HEK293 (cell line): Measurements from ENCODE around the gene PTGER4.

ENCODE experiments used
- CTCF ChIA-PET: fragments of 350-600 bp; formaldehyde crosslinking; extraction: SDS; loops from one replicate; lab custom pipeline; 2021; ENCODE audit warnings: antibody characterized with exemption; lab: Yijun Ruan, JAX
- POLR2A ChIA-PET: fragments of 300-600 bp; formaldehyde crosslinking; extraction: SDS; loops from one replicate; lab custom pipeline; 2020; ENCODE audit warnings: antibody characterized with exemption, inconsistent platforms; lab: Yijun Ruan, JAX
- H3K27ac ChIP-seq: fragments of 200-500 bp; sonication (Bioruptor generic); 2 replicates; pipeline ENCODE4 v1.5.1; 2014; ENCODE audit warnings: low read depth, low read length, control low read depth, inconsistent platforms; ENCODE audit errors: extremely low read depth
- H3K36me3 ChIP-seq, 2 experiments: fragments of 200-500 bp in 1 of 2; sonication (Bioruptor generic) in 1 of 2; 1 replicate in 1 of 2; 2 replicates in 1 of 2; pipeline ENCODE4 v1.5.1; 2014 to 2017; ENCODE audit warnings: inconsistent platforms in 2 of 2, low read length in 2 of 2; ENCODE audit not compliant: control insufficient read depth in 2 of 2, insufficient read depth in 1 of 2
- H3K4me1 ChIP-seq: fragments of 200-500 bp; sonication (Bioruptor generic); 2 replicates; pipeline ENCODE4 v1.5.1; 2014; ENCODE audit warnings: mild to moderate bottlenecking, low read length, inconsistent platforms; ENCODE audit not compliant: control insufficient read depth, insufficient read depth
- H3K4me3 ChIP-seq: 2 replicates; pipeline ENCODE4 v1.5.1; 2011; ENCODE audit warnings: low read depth, mild to moderate bottlenecking, control low read depth, low read length, moderate library complexity
- H3K9me3 ChIP-seq: fragments of 200-500 bp; sonication (Bioruptor generic); 2 replicates; pipeline ENCODE4 v1.5.1; 2014; ENCODE audit warnings: low read depth, low read length, inconsistent platforms; ENCODE audit not compliant: control insufficient read depth, insufficient read depth
- GLI2 ChIP-seq: fragments of 450-650 bp; formaldehyde crosslinking; IDR thresholded peaks from 2 replicates; pipeline ENCODE4; 2017; ENCODE audit warnings: missing biosample characterization, missing genetic modification characterization, low read depth, borderline replicate concordance
- IKZF3 ChIP-seq: fragments of 450-650 bp; IDR thresholded peaks from 2 replicates; pipeline ENCODE4 v1.5.0; 2018; ENCODE audit warnings: missing biosample characterization, mild to moderate bottlenecking, missing genetic modification characterization, moderate library complexity
- KLF9 ChIP-seq: fragments of 450-650 bp; formaldehyde crosslinking; IDR thresholded peaks from 2 replicates; pipeline ENCODE4 v1.5.1; 2016; ENCODE audit warnings: missing biosample characterization, missing genetic modification characterization, low read depth
- RBAK ChIP-seq: fragments of 450-650 bp; formaldehyde crosslinking; IDR thresholded peaks from 2 replicates; pipeline ENCODE4 v1.5.1; 2016; ENCODE audit warnings: missing biosample characterization, missing genetic modification characterization
- SCRT2 ChIP-seq: fragments of 450-650 bp; formaldehyde crosslinking; IDR thresholded peaks from 2 replicates; pipeline ENCODE4 v1.5.1; 2016; ENCODE audit warnings: missing biosample characterization, missing genetic modification characterization
- ZBTB17 ChIP-seq: fragments of 450-650 bp; formaldehyde crosslinking; IDR thresholded peaks from 2 replicates; pipeline ENCODE4 v1.5.1; 2016; ENCODE audit warnings: missing biosample characterization, missing genetic modification characterization
- ZIC2 ChIP-seq: fragments of 450-650 bp; formaldehyde crosslinking; IDR thresholded peaks from 2 replicates; pipeline ENCODE4 v1.5.1; 2016; ENCODE audit warnings: missing biosample characterization, missing genetic modification characterization
- ZNF114 ChIP-seq: fragments of 450-650 bp; formaldehyde crosslinking; IDR thresholded peaks from 2 replicates; pipeline ENCODE4 v1.5.0; 2017; ENCODE audit warnings: missing biosample characterization, missing genetic modification characterization
- ZNF138 ChIP-seq: fragments of 450-650 bp; formaldehyde crosslinking; IDR thresholded peaks from 2 replicates; pipeline ENCODE4 v1.5.1; 2016; ENCODE audit warnings: missing biosample characterization, missing genetic modification characterization, borderline replicate concordance
- ZNF366 ChIP-seq: fragments of 450-650 bp; formaldehyde crosslinking; conservative IDR thresholded peaks from 2 replicates; pipeline ENCODE4 v1.5.1; 2016; ENCODE audit warnings: missing biosample characterization, missing genetic modification characterization
- ZNF48 ChIP-seq: fragments of 450-650 bp; formaldehyde crosslinking; IDR thresholded peaks from 2 replicates; pipeline ENCODE4 v1.5.1; 2016; ENCODE audit warnings: missing biosample characterization, missing genetic modification characterization
- ZNF558 ChIP-seq: fragments of 450-650 bp; formaldehyde crosslinking; IDR thresholded peaks from 2 replicates; pipeline ENCODE4 v1.5.1; 2016; ENCODE audit warnings: missing biosample characterization, missing genetic modification characterization
- ZNF624 ChIP-seq: fragments of 450-650 bp; formaldehyde crosslinking; IDR thresholded peaks from 2 replicates; pipeline ENCODE4 v1.5.1; 2017; ENCODE audit warnings: missing biosample characterization, missing genetic modification characterization
- ZXDB ChIP-seq: fragments of 450-650 bp; formaldehyde crosslinking; IDR thresholded peaks from 2 replicates; pipeline ENCODE4 v1.5.1; 2016; ENCODE audit warnings: missing biosample characterization, missing genetic modification characterization
- TF ChIP-seq, protein P1 (sequence below): fragments of 450-650 bp; formaldehyde crosslinking; IDR thresholded peaks from 2 replicates; pipeline ENCODE4 v1.5.1; 2016; ENCODE audit warnings: missing biosample characterization, missing genetic modification characterization
- TF ChIP-seq, protein P2 (sequence below): fragments of 450-650 bp; formaldehyde crosslinking; IDR thresholded peaks from 2 replicates; pipeline ENCODE4 v1.5.1; 2016; ENCODE audit warnings: missing biosample characterization, missing genetic modification characterization
- TF ChIP-seq, protein P3 (sequence below): fragments of 450-650 bp; formaldehyde crosslinking; IDR thresholded peaks from 2 replicates; pipeline ENCODE4 v1.5.1; 2016; ENCODE audit warnings: missing biosample characterization, missing genetic modification characterization
- TF ChIP-seq, protein P4 (sequence below): fragments of 450-650 bp; formaldehyde crosslinking; optimal IDR thresholded peaks from 2 replicates; pipeline ENCODE3; 2016; ENCODE audit warnings: missing biosample characterization, mild to moderate bottlenecking, missing genetic modification characterization
- TF ChIP-seq, protein P5 (sequence below): fragments of 450-650 bp; formaldehyde crosslinking; IDR thresholded peaks from 2 replicates; pipeline ENCODE4 v1.5.1; 2016; ENCODE audit warnings: missing biosample characterization, missing genetic modification characterization

The PTGER4 gene

DNA sequence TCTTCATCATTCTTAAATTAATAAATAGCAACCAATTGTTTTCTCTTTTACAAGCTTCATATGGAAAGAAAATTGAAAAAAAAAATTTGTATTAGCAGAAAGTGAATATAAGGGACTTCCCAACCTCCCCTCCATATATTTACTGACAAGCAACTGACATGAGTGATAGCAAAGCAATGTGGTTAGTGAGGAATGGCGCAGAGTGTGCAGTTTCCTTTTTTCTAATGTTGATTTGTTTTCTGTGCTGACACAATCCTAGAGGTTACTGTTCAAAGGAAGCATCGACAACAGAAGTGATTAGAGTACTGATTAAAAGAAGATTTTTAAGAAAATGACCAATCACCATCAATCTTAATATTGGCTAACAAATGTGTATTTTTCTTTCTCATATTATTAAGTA is 1.7 kb upstream of the PTGER4 start (continued):
- TF ChIP-seq ZNF558 (tag by site-specific recombination): no peak
- TF ChIP-seq, protein P1, sequence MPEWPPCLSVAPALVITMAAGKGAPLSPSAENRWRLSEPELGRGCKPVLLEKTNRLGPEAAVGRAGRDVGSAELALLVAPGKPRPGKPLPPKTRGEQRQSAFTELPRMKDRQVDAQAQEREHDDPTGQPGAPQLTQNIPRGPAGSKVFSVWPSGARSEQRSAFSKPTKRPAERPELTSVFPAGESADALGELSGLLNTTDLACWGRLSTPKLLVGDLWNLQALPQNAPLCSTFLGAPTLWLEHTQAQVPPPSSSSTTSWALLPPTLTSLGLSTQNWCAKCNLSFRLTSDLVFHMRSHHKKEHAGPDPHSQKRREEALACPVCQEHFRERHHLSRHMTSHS (tag by site-specific recombination): no peak
- no peak for TF ChIP-seq ZNF48 (tag by site-specific recombination)
- TF ChIP-seq RBAK (tag by site-specific recombination): no peak

DNA sequence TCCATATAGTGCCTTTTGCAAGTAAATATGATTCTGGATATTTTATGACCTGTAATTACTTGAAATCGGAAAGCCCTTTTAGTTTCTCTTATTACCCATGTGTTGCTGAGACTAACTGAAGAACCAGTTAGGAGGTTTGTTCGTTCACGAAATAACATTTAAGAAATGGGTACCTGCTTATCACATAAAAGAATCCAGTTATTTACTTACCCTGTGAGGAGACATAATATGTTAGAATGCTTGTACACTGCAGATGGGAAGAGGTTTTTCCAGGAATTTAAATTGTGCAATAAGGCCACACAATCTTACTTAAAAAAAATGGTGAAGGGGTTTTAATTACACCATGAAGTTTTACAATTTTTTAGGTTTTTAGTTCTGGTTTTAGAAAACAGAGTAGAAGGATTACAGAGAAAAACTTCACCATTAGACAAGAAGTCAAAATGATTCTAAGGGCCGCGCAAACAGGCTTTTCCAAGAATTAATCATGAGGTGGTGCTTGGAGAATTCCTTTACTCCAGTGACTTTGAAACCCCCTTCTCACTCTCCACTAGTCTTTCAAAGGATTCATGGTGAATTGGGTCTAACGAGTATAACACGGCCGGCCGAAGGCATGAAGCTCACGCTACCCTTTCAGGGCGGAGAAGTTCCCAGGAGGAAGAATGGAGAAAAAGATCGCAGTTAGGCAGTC is 1.1 kb upstream of the PTGER4 start:
- Histone ChIP-seq H3K4me1 (peaks cover 21% of the 10 kb centered on the region), H3K9me3 (no peaks in the 10 kb centered on the region), H3K4me3 (peak overlapping the region; percentile 86), H3K36me3 (peaks cover 0 to 12% of the 10 kb centered on the region in 2 experiments; a peak in 1 of 3 replicates), H3K27ac (peak overlapping the region; percentile 89)
- ChIA-PET POLR2A (interaction anchor here (2.1 kb wide), 1 partner anchor 15 kb away, joined by 4 read pairs; no protein-coding TSS in a partner anchor), CTCF (interaction anchor here (0.7 to 1.6 kb wide), 2 partner anchors 11 to 57 kb away, joined by 3 to 5 read pairs; no protein-coding TSS in a partner anchor)
- TF ChIP-seq ZNF624 (tag by site-specific recombination): no peak
- TF ChIP-seq IKZF3: 0 out of 2 replicates have a peak, but pooled peaks have one; percentile 15
- peak; percentile 74; the same call in 1 of the 2 replicates for TF ChIP-seq ZBTB17 (tag by site-specific recombination)
- no peak for TF ChIP-seq ZXDB (tag by site-specific recombination)
- TF ChIP-seq ZNF138: no peak
- peak; percentile 52; the same call in 1 of the 2 replicates for TF ChIP-seq ZNF366 (tag by site-specific recombination)

DNA sequence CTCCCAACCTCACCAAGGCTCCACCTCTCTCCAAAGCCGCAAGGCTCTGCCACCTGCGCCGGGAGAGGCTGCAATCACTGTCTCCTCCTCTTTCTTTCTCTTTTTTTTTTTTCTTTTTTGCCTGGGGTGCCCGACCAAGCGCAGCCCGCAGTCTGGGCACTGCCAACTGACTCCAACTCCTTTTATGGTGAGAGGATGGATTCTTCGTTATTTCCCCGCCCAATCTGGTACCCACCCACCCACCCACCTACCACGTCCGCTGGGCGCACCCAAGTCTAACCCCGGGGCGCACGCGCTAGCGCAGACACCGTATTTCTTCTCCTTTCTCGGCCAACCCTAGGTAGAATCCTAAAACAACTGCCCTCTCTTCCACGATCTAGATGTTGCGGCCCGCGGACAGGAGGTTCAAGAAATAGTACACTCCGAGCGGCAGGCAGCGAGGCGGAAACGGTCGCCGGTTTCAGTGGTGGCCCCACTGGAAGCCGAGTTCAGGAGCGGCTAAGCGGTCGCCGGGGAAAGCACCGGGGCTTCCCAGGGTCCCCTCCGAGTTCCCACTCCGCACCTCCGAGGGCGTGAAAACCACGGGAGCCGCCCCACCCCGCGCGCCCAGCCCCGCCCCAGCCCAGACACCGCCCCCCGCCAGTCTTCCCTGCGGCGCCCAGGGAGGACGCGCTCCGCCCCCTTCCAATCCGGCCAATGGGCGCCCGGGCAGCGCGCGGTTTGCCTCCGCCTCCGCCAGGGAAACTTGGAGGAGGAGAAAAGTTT is 385 bp upstream of the PTGER4 start:
- H3K27ac ChIP-seq: peak overlapping the region; percentile 89
- ChIA-PET POLR2A (interaction anchor here (0.6 to 2.1 kb wide), 11 partner anchors 9 to 1303 kb away, joined by 3 to 4 read pairs (median 3); partner anchors contain the start of gene PRKAA1), CTCF (interaction anchor here (0.6 to 1.6 kb wide), 5 partner anchors 10 to 1904 kb away, joined by 3 to 5 read pairs (median 4); no protein-coding TSS in a partner anchor)
- H3K9me3 ChIP-seq: no peaks in the 10 kb centered on the region
- H3K4me1 ChIP-seq: peaks cover 24% of the 10 kb centered on the region
- peak overlapping the region; percentile 86 for H3K4me3 ChIP-seq
- H3K36me3 ChIP-seq: peaks cover 0 to 12% of the 10 kb centered on the region in 2 experiments; a peak in 1 of 3 replicates
- TF ChIP-seq, protein P2, sequence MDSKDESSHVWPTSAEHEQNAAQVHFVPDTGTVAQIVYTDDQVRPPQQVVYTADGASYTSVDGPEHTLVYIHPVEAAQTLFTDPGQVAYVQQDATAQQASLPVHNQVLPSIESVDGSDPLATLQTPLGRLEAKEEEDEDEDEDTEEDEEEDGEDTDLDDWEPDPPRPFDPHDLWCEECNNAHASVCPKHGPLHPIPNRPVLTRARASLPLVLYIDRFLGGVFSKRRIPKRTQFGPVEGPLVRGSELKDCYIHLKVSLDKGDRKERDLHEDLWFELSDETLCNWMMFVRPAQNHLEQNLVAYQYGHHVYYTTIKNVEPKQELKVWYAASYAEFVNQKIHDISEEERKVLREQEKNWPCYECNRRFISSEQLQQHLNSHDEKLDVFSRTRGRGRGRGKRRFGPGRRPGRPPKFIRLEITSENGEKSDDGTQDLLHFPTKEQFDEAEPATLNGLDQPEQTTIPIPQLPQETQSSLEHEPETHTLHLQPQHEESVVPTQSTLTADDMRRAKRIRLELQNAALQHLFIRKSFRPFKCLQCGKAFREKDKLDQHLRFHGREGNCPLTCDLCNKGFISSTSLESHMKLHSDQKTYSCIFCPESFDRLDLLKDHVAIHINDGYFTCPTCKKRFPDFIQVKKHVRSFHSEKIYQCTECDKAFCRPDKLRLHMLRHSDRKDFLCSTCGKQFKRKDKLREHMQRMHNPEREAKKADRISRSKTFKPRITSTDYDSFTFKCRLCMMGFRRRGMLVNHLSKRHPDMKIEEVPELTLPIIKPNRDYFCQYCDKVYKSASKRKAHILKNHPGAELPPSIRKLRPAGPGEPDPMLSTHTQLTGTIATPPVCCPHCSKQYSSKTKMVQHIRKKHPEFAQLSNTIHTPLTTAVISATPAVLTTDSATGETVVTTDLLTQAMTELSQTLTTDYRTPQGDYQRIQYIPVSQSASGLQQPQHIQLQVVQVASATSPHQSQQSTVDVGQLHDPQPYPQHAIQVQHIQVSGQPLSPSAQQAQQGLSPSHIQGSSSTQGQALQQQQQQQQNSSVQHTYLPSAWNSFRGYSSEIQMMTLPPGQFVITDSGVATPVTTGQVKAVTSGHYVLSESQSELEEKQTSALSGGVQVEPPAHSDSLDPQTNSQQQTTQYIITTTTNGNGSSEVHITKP (tag by site-specific recombination): peak; percentile 98
- TF ChIP-seq KLF9 (tag by site-specific recombination) (peak; percentile 72), SCRT2 (no peak), GLI2 (tag by site-specific recombination) (no peak), IKZF3 (0 out of 2 replicates have a peak, but pooled peaks have one; percentile 32), ZIC2 (tag by site-specific recombination) (0 out of 2 replicates have a peak, but pooled peaks have one; percentile 48), ZNF114 (tag by site-specific recombination) (no peak)
- TF ChIP-seq, protein P3, sequence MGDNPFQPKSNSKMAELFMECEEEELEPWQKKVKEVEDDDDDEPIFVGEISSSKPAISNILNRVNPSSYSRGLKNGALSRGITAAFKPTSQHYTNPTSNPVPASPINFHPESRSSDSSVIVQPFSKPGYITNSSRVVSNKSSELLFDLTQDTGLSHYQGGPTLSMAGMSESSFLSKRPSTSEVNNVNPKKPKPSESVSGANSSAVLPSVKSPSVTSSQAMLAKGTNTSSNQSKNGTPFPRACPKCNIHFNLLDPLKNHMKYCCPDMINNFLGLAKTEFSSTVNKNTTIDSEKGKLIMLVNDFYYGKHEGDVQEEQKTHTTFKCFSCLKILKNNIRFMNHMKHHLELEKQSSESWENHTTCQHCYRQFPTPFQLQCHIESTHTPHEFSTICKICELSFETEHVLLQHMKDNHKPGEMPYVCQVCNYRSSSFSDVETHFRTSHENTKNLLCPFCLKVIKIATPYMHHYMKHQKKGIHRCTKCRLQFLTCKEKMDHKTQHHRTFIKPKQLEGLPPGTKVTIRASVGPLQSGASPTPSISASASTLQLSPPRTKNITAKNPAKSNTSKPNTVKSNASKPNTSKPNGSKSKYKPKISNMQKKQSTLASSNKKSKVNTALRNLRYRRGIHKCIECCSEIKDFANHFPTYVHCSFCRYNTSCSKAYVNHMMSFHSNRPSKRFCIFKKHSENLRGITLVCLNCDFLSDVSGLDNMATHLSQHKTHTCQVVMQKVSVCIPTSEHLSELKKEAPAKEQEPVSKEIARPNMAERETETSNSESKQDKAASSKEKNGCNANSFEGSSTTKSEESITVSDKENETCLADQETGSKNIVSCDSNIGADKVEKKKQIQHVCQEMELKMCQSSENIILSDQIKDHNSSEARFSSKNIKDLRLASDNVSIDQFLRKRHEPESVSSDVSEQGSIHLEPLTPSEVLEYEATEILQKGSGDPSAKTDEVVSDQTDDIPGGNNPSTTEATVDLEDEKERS (tag by site-specific recombination): no peak
- TF ChIP-seq, protein P4, sequence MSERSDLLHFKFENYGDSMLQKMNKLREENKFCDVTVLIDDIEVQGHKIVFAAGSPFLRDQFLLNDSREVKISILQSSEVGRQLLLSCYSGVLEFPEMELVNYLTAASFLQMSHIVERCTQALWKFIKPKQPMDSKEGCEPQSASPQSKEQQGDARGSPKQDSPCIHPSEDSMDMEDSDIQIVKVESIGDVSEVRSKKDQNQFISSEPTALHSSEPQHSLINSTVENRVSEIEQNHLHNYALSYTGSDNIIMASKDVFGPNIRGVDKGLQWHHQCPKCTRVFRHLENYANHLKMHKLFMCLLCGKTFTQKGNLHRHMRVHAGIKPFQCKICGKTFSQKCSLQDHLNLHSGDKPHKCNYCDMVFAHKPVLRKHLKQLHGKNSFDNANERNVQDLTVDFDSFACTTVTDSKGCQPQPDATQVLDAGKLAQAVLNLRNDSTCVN (tag by site-specific recombination): peak; percentile 47
- TF ChIP-seq, protein P5, sequence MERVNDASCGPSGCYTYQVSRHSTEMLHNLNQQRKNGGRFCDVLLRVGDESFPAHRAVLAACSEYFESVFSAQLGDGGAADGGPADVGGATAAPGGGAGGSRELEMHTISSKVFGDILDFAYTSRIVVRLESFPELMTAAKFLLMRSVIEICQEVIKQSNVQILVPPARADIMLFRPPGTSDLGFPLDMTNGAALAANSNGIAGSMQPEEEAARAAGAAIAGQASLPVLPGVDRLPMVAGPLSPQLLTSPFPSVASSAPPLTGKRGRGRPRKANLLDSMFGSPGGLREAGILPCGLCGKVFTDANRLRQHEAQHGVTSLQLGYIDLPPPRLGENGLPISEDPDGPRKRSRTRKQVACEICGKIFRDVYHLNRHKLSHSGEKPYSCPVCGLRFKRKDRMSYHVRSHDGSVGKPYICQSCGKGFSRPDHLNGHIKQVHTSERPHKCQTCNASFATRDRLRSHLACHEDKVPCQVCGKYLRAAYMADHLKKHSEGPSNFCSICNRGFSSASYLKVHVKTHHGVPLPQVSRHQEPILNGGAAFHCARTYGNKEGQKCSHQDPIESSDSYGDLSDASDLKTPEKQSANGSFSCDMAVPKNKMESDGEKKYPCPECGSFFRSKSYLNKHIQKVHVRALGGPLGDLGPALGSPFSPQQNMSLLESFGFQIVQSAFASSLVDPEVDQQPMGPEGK: peak; percentile 53
